Osteocyte (in vitro differentiated cells): Measurements from ENCODE around the gene PRKAB1. TPM values are rescaled to one million over a fixed set of nuclear protein-coding genes. Genes with fewer than 3 reads are reported as not detected.

Source experiments
- DNase-seq: peaks from one replicate; pipeline ENCODE4 v3.0.0; 2021; ENCODE audit warnings: mixed read lengths; ENCODE audit not compliant: unreplicated experiment; ENCODE audit errors: extremely low spot score
- H3K27ac Mint-ChIP-seq: one replicate; pipeline ENCODE4 v1.8.0; 2021; ENCODE audit warnings: mild to moderate bottlenecking, mixed read lengths; ENCODE audit not compliant: unreplicated experiment
- H3K27me3 Mint-ChIP-seq: one replicate; pipeline ENCODE4 v1.8.0; 2021; ENCODE audit warnings: mixed read lengths; ENCODE audit not compliant: unreplicated experiment
- H3K36me3 Mint-ChIP-seq: one replicate; pipeline ENCODE4 v1.8.0; 2021; ENCODE audit warnings: mixed read lengths; ENCODE audit not compliant: unreplicated experiment
- H3K4me1 Mint-ChIP-seq: one replicate; pipeline ENCODE4 v1.8.0; 2021; ENCODE audit warnings: mixed read lengths; ENCODE audit not compliant: unreplicated experiment
- H3K4me3 Mint-ChIP-seq: one replicate; pipeline ENCODE4 v1.8.0; 2021; ENCODE audit warnings: mild to moderate bottlenecking, moderate library complexity, mixed read lengths; ENCODE audit not compliant: unreplicated experiment
- H3K9me3 Mint-ChIP-seq: one replicate; pipeline ENCODE4 v1.8.0; 2021; ENCODE audit warnings: mixed read lengths; ENCODE audit not compliant: unreplicated experiment
- CTCF ChIP-seq: fragments of 200-600 bp; sonication (generic); IDR thresholded peaks from 2 replicates; pipeline ENCODE4 v1.5.0; 2021; ENCODE audit warnings: antibody characterized with exemption, mild to moderate bottlenecking, moderate library complexity
- total RNA-seq: library from RNA; stranded (reverse); gene quantifications from 2 replicates; pipeline ENCODE4 v1.2.1, GENCODE V29; 2021

Gene PRKAB1
- total RNA-seq, 1 donor from 2014 or later: 25.3 TPM

DNA sequence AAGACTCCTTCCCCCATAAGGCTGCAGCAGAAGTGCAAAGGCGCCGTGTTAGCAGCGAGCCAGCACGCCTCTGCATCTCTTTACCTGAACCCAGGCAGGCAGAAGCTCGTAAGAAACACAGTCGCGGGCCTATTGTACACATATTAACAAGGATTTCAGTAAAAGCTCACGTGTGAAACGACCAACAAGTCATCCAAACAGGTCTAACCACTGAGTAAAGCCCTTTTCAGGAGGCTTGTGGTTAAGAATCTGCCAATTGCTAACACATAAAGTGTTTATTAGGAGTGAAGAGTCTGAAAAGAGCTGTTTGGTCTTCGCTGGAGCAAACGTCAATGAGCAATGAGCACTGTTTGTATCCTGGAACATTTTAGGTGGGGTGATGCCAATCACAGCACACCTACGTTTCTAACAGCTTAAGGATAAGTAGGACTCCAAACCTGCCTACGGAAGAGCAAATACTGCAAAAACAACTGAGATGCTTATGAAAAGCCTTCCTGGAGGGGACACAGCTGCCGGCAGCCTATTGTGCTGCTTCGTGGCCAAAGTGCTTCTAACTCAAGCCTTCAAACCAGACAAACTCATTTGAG, 43.1 kb downstream of the PRKAB1 start:
- no peak overlapping the region for H3K27ac Mint-ChIP-seq
- no peak overlapping the region for H3K4me3 Mint-ChIP-seq
- peaks cover 26% of the 10 kb centered on the region for H3K36me3 Mint-ChIP-seq
- no peaks in the 10 kb centered on the region for H3K9me3 Mint-ChIP-seq
- no peak for TF ChIP-seq CTCF
- DNase-seq: no peak
- H3K27me3 Mint-ChIP-seq: no peaks in the 10 kb centered on the region
- peaks cover 7% of the 10 kb centered on the region for H3K4me1 Mint-ChIP-seq

DNA sequence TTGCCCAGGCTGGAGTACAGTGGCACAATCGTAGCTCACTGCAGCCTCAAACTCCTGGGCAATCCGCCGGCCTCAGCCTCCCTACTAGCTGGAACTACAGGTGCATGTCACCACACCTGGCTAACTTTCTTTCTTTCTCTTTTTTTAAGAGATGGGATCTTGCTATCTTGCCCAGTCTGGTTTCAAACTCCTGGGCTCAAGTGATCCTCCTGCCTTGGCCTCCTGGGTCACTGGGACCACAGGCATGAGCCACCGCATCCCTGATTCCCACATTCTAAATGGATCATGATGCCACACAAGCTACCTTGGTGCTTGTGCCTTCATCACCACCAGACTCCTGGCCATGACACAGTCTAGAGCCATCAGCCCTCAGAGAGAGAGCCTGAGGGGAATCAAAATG, 43.8 kb downstream of the PRKAB1 start:
- Mint-ChIP-seq H3K36me3 (peaks cover 26% of the 10 kb centered on the region), H3K4me3 (no peak overlapping the region), H3K4me1 (peaks cover 13% of the 10 kb centered on the region), H3K27ac (no peak overlapping the region), H3K27me3 (no peaks in the 10 kb centered on the region), H3K9me3 (no peaks in the 10 kb centered on the region)
- no peak for DNase-seq
- no peak for TF ChIP-seq CTCF

DNA sequence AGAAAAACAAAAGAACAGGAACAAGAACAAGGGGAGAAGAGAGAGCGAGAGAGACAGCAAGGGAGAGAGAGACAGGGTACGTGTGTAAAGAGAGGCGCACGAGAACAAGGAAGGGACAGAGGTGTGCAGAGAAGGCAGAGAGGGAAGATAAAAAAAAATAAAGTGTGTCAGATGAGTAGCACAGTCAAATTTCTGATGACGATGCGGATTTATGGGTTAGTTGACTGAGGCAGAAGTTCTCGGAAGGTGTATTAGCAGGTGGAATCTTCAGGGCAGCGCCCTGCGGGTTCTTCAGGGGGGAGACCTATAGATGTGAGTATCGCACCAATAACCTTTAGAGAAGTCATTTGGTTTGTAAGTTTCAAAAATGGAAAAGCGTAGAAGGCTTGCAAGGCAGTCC, 44.8 kb downstream of the PRKAB1 start:
- H3K4me1 Mint-ChIP-seq: peaks cover 16% of the 10 kb centered on the region
- no peaks in the 10 kb centered on the region for H3K27me3 Mint-ChIP-seq
- DNase-seq: no peak
- no peaks in the 10 kb centered on the region for H3K9me3 Mint-ChIP-seq
- H3K27ac Mint-ChIP-seq: no peak overlapping the region
- H3K4me3 Mint-ChIP-seq: no peak overlapping the region
- TF ChIP-seq CTCF: no peak
- peaks cover 24% of the 10 kb centered on the region for H3K36me3 Mint-ChIP-seq

DNA sequence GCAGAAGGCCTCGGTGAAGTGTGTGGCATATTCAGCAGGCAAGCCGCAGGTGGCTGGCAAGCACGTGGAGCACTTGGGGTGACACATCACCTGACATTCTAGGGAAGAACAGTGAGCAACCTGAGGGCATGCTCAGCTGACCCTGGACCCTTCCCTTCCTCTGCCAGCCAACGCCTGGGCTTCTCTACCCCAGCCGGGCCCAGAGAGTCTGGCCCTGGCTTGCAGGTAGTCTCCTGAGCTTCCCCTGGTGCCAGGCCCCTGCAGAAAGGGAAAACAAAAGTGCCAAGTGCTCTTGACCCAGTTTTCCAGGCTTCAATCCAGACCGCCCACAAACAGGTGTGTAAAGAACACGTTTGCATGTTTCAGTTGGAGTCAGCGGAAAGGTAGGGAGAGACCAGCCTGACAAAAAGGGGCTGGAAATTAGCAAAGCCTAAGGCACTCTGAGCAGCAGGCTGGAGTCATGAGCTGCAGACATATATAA, 45.7 kb downstream of the PRKAB1 start:
- Mint-ChIP-seq H3K27me3 (no peaks in the 10 kb centered on the region), H3K9me3 (no peaks in the 10 kb centered on the region), H3K27ac (no peak overlapping the region), H3K4me1 (peaks cover 16% of the 10 kb centered on the region), H3K36me3 (peaks cover 22% of the 10 kb centered on the region), H3K4me3 (no peak overlapping the region)
- TF ChIP-seq CTCF: no peak
- DNase-seq: no peak

DNA sequence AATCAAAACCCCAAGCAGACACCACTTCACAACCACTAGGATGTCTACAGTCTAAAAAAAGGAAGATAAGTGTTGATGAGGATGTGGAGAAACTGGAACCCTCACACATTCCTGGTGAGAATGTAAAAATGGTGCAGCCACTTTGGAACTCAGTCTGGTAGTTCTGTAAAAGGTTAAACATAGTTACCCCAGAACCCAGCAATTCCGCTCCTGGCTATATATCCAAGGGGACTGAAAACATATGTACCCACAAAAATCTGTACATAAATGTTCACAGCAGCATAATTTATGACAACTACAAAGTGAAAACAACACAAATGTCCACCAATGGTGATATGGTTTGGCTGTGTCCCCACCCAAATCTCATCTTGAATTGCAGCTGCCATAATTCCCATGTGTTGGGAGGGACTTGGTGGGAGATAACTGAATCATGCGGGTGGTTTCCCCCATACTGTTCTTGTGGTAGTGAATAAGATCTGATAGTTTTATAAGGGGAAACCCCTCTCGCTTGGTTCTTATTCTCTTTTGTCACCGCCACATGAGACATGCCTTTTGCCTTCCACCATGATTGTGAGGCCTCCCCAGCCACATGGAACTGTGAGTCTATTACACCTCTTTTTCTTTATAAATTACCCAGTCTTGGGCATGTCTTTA, 46.8 kb downstream of the PRKAB1 start:
- Mint-ChIP-seq H3K27ac (no peak overlapping the region), H3K4me1 (peaks cover 16% of the 10 kb centered on the region), H3K36me3 (peaks cover 20% of the 10 kb centered on the region), H3K27me3 (no peaks in the 10 kb centered on the region), H3K9me3 (no peaks in the 10 kb centered on the region), H3K4me3 (no peak overlapping the region)
- no peak for DNase-seq
- no peak for TF ChIP-seq CTCF
